HG03103 (cell line): ENCODE results near the gene SURF2.

Experiments
- ATAC-seq: cut with Tn5 transposase; IDR thresholded peaks from one replicate; pipeline ENCODE4 v1.9.1; 2021; ENCODE audit warnings: low read depth; ENCODE audit not compliant: unreplicated experiment

Gene SURF2

DNA sequence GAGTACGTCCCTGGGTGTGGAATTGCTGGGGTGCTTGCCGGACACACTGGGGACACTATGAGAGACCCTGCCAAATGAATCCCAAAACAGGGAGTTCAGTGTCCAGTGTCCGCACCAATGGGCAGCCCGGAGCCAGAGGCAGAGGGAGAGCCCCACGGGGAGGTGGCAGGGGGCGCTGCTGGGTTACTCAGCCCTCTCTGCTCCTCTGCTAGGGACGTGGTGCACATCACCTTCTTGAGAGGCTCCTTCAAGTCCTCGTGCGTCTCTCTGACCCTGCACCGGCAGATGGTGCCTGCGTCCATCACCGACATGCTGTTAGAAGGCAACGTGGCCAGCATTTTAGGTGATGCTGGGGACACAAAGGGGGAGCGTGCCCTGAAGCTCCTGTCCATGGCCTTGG, 40.6 kb downstream of the SURF2 start:
- ATAC-seq = no peak

- no peak for ATAC-seq
Observed at GRCh38 chr9:133397370-133397769, 41.0 kb downstream of the SURF2 start.

DNA sequence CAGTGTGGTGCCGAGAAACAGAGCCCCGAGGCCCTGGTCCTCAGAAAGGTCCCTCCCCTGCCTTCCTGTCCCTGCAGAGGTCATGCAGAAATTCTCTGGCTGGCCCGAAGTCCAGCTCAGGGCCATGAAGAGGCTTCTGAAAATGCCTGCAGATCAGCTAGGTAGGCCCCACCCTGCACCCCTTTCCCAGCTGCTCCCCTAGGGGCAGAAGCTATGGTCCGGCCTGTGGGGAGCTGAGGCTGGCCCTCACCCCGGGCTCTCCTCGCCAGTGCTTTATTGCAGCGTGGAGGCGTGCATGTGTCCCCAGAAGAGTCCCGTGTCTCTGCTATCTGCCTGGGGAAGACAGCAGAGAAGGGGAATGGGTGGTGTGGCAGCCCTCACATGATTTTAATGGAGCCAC, 41.5 kb downstream of the SURF2 start:
- no peak for ATAC-seq

- no peak for ATAC-seq
Observed at GRCh38 chr9:133400292-133400691, 43.9 kb downstream of the SURF2 start.

- no peak for ATAC-seq
Observed at GRCh38 chr9:133401588-133401987, 45.2 kb downstream of the SURF2 start.

DNA sequence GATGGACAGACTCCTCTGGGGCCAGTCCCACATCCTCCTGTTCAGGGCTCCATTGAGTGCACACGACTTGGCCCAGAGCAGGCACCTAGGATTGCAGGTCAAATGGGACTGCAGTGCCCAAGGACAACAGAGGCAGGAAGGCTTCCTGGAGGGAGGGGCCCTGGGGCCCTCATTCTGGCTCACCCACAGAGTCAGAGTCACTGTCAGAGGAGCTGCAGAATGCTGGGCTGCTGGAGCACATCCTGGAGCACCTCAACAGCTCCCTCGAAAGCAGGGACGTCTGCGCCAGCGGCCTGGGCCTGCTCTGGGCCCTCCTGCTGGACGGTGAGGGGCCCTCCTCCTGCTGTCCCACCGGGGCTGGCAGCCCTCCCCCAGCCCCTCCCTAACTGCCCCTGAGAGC, 46.3 kb downstream of the SURF2 start:
- no peak for ATAC-seq

DNA sequence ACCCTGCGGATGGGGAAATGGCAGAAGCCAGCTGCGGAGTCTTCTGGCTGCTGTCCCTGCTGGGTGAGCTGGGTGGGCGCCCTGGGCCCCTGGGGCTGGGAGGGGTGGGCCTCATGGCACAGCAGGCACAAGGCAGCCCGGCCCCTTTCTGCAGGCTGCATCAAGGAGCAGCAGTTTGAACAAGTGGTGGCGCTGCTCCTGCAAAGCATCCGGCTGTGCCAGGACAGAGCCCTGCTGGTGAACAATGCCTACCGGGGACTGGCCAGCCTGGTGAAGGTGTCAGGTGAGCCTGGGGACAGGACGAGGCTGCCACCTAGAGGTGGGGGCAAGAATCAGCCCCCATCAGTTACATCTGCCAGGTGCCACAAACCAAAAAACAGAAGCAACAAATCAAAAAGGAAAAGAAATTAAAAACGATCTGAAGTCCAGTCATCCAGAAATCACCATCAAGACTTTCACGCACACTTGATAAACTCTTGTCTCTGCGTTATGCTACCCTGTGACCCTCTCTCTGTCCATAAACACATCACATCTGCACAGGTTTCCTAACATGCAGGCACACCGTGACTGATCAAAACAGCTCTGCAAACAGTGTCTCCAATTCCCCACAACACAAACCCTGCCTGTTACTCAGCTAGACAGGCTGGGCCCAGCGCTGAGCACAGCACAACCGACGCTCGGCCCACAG, 47.6 kb downstream of the SURF2 start:
- no peak for ATAC-seq

DNA sequence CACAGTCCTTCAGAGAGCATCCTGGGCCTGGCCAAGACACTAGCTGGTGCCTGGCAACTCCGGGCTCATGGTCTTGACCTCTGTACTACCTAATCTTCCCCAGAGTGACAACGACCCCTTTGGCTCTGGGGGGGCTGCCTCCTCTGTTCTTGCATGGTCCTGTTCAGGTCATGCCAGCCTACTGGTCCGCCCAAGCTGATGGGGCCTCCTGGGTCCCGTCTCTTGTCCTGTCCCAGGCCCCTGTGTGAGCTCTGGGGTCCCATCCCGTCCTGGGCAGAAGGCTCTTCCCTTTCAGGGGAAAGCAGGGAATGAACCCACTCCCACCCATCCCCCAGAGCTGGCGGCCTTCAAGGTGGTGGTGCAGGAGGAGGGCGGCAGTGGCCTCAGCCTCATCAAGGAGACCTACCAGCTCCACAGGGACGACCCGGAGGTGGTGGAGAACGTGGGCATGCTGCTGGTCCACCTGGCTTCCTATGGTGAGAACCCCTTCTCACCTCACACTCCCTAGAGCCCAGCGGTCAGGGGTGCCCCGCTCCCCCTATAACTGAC, 48.2 kb downstream of the SURF2 start:
- no peak for ATAC-seq

DNA sequence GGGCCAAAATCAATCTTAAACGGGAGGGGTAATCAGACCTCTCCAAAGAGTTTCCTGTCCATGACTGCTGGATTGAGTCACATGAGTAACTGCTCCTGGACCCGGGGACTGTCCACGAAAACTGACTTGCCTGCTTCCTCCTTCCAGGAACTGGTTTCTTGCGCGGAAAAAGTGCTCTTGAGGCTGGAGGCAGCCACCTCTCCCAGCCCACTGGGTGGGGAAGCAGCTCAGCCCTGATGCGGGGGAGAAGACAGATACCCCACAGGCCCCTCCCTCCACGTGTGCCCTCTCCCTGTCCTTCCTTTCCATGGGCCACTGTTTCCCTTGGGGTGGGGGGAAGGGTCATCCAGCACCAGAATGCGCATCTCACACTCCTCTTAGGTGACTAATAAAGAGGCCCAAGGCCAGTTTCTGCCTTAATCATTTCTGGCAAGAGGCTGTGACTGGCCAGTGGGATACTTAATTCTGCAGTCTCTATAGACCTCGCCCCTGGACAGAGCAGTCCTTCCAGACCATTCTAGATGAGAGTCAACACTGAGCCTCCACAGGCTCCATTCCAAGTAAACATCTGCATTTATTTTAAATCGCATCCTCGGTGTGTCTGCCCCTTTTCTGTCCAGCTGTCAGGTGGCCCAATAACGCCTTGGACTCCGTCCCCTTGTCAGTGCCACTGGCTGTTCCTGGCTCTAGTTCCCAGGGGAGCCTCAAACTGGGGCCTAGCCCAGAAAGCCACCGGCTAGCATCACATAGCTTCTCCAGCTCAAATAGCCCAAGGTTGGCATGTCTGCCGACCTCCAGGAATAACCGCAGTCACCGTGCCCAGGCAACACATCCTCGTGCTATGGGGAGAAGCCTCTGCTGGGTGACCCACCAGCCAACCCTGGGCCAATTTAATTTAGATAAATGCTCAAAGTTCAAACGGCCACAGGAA, 49.4 kb downstream of the SURF2 start:
- no peak for ATAC-seq

DNA sequence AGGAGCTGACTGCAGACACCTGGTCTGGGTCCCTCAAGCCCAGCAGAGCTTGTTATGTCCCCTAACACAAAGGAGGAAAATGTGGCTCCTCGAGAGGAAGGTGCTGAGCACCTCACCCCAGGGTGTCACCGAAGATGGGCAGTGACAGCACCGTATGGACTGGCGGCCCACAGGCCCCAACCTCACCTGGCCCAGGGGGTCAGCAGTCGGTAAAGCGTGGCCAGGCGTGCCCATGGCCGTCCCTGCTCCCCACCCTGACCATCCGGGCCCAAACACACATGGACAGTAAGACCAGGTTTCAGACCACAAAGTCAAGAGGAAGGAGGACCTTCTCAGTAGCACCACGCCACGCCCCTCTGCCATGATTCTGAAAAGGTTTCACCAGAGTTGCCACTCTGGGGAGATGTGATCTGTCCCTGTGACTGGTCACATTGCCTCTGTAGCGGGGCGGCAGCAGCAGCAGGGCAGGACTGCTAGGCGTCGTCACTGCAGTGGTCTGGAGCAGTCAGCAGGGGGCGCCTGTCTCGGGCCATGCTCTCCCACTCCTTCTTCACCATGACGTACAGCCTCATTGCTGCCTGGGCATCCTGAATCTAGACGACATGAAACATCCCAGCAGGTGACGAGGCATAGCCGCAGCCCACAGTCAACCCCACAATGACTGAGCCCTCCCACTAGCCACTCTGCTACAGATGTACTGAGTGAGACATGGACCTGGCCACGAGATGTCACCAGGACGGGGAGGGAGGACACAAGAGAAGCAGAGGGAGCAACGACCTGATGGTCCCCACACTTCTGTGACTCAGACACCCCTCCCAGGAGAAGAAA, 50.3 kb downstream of the SURF2 start:
- no peak for ATAC-seq

GRCh38 chr9:133408042-133408441, 51.7 kb downstream of the SURF2 start:
- no peak for ATAC-seq
